HG03460 (cell line): Measurements from ENCODE around the gene ETS1.

Experiments
- ATAC-seq: cut with Tn5 transposase; IDR thresholded peaks from one replicate; pipeline ENCODE4 v1.9.1; 2021; ENCODE audit not compliant: unreplicated experiment

ETS1 gene

DNA sequence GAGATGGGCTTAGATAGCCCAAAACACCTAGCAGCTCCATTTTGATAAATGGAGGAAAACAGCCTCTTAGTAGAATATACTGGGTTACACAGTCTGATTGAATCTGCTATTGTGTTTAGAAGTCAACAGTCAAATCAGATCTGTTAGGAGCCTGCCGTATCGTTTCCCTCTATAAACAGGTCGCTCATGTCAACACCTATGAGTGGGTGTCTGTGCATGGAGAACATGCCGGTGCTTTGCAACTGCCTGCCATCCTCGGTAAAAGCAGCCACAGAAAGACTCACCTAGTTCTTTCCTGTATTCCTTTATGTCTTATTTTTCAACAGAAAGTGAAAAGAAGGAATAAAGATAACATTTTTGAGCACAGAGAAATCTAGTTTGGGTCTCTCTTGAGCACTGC lies 99.4 kb downstream of the ETS1 start:
- no peak for ATAC-seq

DNA sequence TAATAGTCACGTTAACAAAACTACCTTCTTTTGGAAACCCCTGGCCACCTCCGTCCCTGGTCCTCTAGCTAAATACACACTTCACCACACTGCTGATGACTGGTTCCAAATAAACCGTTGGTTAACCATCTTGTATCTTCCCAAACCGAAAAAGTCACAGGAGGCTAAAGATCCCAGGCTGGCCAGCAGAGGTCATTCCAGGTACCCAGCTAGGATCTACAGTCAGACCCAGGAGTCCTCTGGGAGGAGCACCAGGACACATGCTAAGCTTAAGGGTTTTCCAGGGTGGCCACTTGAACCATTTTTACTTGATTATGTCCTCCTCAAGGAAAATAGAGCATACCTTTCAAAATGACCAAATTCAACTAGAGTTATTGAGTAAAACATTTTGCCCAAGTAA lies 103.2 kb downstream of the ETS1 start:
- no peak for ATAC-seq

DNA sequence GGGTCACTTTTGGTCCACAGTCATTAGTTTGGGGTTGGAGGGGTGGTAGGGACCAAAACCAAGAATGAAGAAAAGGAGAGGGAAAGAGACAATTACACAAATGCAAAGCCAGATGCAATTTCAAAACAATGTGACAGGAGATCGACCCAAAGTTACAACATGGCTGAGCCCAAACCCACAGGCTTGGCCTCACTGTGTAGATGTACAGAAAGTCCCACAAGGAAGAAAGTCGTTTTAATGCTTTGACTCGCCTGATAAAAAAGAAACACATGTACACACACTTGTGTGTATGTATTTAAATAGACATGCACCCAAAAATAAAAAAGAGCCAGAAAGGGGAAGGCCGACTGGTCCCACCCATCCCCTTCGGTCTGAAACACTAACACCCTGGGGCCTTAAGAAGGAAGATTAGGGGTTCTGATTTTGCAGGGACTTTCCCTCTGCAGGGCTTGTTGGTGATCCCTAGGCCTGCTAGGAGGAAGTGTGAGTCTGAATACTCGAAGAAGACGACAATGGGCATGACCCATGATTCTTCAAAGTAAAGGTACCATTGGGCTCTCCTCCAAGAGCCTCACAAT lies 104.1 kb downstream of the ETS1 start:
- ATAC-seq, result peak; percentile 69

DNA sequence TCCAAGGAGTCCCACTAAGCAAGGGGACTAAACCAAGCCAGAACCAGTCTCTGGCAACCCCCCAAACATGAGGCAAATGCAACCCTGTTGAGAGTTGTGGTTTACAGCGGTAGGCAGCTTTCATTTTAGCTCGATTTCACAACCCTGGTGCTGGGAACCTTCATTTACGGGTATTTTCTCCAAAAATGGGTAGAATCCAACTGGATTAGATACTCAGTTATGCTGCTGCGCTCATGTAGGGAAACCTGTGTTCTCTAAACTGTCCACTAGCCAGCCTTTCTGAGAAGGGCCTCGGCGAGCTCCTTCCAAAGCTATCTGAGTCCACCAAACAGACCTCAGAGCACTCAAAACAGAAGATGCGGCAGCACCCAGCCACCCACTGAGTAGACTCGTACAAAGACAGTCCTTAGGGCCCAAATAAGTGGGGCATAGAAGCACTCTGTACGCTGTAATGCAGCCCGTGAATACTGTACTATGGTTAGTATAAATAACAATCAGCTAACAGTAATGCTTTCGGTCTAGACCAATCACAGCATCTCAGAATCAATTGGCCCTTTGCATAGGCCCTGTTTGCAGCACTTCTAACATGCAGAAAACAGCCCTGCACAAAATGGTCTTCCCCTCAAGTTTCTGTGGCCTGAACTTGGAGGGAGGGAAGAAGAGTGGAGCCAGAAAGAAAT lies 104.7 kb downstream of the ETS1 start:
- ATAC-seq, result peak; percentile 46

DNA sequence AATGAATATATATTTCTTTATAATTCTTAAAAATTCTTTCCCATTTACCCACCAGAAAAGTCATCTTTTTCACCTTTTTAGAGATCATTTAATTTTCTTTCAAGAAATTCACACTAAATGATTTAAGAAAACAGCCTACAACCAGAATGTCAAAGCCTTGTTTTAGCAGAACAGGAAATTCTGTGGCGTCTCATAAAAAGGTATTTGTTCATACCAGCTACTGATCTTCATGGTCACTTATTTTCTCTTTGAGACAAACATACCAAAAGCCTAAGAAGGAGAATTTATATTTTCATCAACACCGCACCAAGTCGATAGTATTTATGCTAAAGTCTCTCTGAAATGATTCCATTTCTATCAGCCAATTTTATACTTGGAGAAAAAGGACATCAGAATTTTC lies 105.3 kb downstream of the ETS1 start:
- ATAC-seq, result no peak

DNA sequence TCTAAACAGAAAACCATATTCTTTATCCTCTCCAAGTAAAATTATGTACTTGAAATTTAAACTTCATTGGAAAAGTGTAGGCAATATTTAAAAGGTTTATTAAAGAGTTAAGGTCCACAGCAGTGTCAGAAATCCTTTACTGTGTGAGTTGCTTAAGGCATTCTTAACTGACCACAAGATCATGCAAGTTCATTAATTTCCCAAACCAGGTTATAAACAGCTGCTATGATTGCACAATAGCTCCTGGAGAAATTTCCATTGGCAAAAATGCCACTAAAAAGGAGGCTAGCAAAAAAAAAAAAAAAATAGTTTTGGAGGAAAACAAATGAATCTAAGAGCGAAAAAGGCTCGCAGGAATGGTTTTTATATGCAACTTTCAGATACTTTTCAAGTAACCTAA lies 106.2 kb downstream of the ETS1 start:
- ATAC-seq, result no peak

DNA sequence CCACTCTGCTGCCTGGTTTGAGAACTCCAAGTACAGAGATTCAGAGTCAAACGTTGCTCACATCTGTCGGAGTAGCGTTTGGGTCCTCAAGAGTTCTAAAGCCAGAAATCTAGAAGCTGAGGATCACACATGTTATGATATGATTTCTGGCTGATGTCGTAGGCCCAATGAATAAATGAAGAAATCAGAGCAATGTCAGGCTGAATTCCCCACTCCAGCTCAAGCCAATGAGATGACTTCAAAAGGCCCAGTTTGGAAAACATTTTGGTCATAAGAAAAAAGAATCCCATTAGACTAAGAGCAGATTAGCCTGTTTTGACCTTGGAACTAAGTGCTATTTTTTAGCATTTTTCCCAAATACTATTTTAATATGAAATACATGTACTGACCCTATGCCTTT lies 106.7 kb downstream of the ETS1 start:
- ATAC-seq, result no peak

DNA sequence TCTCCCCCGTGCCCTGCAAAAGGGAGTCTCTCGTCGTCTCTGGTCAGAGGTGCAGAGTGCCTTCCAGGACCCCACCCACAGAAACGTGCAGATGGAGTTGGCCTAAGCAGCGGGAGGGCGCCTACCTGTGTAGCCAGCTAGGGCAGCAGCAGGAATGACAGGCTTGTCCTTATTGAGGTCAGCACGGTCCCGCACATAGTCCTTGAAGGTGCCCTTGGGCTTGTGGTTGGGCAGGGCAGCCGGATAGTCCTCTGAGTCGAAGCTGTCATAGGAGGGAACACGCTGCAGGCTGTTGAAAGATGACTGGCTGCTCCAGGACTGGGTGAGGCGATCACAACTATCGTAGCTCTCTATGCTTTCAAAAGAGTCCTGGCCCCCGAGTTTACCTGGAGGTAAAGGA lies 107.3 kb downstream of the ETS1 start:
- no peak for ATAC-seq

DNA sequence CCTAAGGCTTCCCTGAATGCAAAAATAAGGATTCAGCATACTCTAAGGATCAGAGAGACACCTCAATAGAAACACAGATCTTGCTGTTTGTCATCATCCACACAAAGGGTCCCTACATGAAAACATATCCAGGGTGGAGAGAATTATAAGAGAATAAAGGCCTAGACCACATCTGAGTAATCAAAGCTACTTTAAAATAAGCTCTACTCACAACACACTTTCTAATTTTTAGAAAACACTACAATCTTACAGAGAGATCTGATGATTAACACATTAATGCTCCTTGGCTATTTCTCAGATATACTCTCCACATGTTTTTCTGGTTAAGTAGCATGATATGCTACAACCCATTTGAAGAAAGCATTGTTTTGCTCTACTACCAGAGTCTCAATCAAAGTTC lies 108.2 kb downstream of the ETS1 start:
- ATAC-seq, result no peak

DNA sequence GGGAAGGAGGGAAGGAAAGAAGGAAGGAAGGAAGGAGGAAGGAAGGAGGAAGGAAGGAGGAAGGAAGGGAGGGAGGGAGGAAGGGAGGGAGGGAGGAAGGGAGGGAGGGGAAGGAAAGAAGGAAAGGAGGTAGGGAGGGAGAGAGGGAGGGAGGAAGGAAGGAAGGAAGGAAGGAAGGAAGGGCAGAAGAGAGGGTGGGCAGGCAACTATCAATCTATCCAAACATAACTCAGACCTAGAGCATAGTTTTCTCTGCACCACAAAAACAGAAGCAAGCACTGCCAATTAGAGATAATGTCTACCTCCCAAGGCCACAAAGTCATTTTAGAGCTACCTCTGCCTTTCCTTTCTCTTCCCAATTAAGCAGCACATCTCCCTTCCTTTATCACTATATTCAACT lies 109.1 kb downstream of the ETS1 start:
- ATAC-seq, result no peak

DNA sequence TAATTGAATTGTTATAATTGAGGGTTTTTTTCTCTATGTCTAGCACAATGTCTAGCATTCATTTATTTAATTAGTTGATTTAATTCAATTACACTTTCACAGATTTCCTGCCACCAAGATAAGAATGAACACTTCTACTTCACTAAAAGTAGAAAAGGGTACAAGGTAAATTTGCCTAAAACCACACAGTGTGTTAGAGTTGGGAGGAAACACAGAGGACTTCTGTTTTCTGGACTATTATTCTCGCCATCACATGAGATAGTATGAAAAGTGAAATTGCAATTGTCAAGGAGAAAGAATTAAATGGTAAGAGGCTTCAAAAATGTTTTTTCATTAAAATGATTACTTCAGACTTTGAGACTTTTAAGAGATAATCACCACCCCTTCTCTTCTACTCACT lies 109.5 kb downstream of the ETS1 start:
- no peak for ATAC-seq

DNA sequence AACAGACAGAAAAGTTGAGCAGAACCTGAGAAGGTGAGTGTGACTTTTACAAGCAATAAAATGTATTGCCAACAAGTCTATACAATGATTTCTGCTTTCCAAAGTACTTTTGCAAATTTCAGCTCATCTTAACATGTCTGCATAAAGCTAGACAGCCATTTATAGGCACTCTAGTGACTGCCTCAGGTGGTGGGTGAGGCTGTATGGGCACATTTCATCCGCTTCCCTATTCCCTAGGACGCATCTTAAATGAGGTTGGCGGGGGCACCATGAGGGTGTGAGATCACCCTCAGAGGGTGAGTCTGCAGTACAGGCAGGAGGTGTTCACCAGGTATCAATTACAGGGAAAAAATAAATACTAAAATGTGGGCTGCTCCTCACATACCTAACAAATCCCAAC lies 110.1 kb downstream of the ETS1 start:
- ATAC-seq, result no peak

DNA sequence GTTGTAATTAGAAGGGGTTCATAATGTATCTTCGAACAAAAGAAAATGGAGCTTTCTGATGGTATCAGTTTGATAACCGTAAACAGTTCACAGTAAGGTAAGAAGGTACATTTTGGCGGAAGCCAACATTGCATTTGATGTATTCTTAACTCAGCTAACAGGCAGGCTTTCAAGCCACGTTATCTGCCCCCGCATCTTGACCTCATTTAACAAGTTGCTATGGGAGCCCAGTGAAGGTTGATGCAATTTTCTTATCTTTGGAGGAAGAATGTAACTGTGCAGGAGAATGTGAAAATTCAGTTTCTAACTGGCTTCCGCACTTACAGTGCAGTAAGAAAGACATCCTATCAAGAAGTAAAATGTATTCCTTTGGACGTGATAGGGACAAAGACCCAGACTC lies 110.6 kb downstream of the ETS1 start:
- no peak for ATAC-seq

DNA sequence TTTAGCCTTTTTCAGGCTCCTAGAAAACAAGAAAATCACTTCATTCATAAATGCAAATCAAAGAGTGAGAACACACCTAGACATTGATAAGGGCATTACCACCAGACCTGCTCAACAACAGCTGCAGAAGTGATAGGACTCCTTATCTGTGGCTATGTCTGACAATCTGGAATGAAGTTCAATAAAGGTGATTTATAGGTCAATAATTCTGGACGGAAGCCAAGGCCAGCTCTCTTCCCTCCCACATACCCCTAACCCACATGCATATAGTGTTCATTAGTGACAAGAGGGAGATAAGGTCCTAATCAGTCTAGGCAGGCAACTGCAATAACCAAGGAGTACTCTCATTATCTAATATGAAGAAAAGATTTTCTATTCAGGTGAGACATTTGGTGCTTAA lies 111.3 kb downstream of the ETS1 start:
- no peak for ATAC-seq

DNA sequence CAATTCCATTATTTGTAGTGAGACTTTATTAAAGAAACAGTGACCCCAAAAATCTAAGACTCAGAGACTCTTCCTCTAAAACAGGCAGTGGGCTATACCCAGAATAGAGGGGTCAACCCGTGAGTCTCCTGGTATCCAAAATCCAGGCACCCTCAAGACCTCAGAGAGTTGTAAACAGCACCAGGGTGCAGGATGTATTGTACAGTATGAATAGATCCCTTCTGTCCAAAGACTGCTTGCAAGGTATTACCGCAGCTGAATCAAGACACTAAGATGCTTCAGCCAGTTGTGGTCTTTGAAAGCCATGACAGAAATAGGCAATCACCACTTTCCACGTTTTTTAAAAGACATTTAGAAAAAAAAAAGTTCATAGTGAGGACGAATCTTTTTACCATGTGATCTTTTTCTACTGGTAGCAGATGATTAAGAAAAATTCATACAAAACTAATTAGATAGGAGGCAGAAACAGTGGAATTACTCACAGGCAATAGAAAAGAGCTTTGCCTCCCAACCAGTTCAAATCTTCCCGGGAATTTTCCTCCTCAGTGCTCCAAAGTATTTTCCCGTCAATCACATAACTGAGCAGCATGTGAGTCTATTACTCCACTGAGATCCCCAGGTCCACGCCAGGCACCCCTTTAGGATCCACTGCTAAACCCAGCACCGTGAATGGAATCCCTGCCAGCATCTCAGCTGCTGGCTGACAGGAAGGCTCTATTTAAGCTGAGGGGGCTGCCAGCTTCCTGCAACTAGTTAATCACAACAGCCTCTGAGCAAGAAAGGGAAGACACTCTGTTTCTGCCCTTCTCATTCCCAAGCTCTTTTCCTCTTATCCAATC lies 113.1 kb downstream of the ETS1 start:
- ATAC-seq, result no peak

DNA sequence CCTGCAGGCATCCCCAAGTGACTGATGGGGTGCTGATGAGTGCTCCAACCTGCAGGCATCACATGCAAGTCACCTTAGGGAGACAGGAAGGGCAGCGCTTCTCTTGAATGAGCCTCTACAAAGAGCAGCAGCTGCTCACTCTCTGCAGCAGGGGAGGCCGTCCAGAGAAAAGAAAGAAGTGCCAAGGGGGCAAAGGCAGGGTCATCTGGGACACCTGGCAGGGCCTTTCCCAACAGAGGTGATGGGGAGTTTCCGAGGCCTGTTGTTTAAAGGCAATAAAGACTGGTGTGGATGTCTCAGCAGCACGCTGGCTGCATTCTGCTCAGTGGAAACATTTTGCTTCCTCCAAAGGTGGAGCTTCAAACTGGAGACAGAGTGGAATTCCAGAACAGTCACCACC lies 113.7 kb downstream of the ETS1 start:
- ATAC-seq, result peak; percentile 19

DNA sequence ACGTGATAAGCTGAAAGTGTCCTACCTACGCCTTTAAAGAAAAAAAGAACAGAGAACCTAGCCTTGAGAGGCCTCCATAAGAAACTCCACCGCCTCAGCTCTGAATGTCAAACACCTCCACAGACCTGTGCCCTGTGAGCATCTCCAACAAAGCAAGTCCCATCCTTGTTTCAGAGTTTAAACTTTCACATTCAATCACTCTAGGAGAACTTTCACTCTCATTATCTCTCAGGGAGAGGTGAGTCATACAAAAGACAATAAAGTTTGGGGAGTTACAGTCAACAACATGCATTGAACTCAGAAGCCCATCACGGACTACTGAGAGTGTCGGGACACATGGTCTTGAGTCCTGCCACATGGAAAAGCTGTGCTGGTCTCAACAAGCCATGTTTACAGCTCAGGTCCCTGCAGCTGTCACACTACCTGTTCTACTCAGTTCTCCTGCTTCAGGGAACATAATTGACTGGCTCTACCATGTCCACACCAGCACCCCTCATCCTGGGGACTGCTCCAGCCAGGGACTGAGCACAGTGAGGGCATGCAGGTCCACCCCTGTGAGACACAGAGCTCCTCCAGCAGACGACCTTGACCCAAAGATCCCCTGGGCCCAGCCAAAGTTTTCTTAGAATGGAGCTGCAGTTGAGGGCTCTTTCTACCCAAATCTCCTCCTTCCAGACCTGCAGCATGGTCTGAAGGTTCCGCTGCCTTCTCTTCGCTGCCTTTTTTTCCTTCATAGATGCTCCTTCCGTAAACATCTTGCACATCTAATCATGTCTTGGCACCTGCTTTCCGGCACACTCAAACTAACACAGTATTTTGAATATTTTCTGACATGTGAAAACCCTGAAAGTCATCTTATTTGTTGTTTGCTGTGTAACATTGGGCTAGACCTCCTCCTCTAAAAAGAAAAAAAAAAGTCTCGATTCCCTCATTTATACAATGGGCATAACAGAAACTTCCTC lies 114.9 kb downstream of the ETS1 start:
- peak; percentile 40 for ATAC-seq

DNA sequence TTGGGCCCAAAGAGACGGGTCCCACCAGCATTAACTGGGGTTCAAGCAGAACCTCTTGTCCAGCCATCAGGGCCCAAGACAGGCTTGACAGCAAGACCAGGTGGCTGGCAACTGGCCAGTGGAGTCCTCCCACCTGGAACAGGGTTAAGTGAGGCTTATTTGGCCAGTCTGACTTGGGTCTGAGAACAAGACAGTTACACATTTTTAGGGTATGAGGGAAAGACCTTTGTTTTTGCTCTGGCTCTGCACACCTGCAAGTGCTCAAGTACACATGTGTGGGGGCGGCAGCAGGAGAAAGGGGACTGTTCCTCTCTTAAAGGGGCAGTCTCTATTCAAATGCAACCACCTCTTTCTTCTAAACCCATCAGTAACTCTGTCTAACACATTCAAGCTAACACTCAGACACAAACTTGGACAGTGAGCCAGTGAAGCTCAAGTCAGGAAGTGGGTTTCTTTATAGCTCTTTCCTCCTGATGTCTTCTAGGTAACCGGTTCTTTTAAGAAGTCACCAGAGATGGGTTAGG lies 116.2 kb downstream of the ETS1 start:
- ATAC-seq, result peak; percentile 44

DNA sequence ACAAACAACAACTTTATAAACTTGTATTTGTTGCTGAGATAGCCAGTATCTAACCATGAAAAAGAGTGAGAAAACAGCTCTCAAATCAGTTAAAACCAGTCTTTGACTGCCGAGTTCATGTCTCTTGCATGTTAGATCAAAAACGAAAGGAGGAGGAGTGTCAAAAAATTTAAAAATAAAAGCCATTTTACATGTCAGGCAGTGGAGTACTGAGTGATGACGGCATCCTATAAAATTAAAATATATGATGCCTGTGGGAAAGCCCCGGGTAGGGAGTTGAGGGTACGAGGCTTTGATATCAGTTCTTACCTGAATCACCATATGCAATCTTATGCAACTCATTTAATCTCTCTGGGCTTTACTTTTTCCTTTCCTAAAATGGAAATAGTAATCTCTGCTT lies 117.3 kb downstream of the ETS1 start:
- no peak for ATAC-seq

DNA sequence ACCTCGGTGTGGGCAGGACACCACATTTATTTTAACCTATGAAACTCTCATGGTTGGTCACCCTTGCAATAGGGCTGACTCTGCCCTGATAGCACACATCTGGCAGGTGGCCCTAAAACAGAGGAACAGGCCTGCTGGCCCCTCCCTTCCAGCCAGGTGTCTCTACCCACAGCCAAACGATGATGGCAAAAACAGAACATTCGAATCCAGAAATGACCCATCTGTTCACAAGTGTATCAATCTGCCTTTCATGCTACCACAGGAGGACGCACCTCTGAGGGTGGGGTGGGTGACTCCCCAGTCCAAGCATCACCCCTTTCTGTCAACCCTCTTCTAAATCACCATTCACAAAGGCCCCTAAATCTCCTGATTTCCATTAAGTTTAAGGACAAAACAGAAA lies 118.1 kb downstream of the ETS1 start:
- ATAC-seq, result peak; percentile 50

DNA sequence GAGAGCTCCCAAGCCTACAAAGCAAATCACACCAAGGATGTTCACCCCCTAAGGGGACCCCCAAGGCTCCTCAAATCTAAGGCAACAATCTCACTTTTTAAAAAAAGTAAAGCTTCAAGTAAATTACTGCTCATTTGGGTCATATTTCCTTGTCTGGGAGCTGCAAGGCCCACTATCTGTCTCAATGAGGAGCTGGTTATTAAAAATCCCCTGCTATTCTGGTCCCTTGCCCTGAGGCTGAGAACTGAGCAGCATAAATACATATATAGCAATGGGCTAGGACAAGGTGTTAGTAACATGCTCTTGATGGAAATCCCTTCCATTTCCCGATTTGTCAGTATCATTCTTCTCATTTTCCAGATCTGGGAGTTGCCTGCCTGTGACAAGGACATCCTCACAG lies 119.2 kb downstream of the ETS1 start:
- ATAC-seq, result no peak
